ENCODE results near the gene PITX1.

- no peak for TF ChIP-seq TAF1 (IDR thresholded peaks at IDR 0.05; ENCODE audit: low read depth, low read length)
- no peak for TF ChIP-seq POLR2AphosphoS5 (IDR thresholded peaks at IDR 0.05; ENCODE audit: low read depth, low read length)
- no peak for TF ChIP-seq POLR2A (IDR thresholded peaks at IDR 0.05; ENCODE audit: low read depth, low read length)
- TF ChIP-seq SPI1 (IDR thresholded peaks at IDR 0.05; ENCODE audit: low read depth, low read length), result no peak
- no peak for TF ChIP-seq PAX5 (IDR thresholded peaks at IDR 0.05; ENCODE audit: insufficient read depth, low read length, severe bottlenecking)
Observed at GRCh38 chr5:135069895-135070657, 36.0 kb upstream of the PITX1 start.

Data from GM12891 (cell line).